Activated CD4-positive, CD25-positive, alpha-beta regulatory T cell treated with anti-CD3 and anti-CD28 coated beads, Interleukin-2, amount 50 U/mL, for 16 hours (primary cell): ENCODE results near the gene LRRC18.

ENCODE experiments used
- DNase-seq: peaks from one replicate; pipeline ENCODE4 v3.0.0-alpha.2; 2020; ENCODE audit warnings: low read depth, low spot score

Gene LRRC18

GRCh38 chr10:48910548-48910947 is 29.1 kb downstream of the LRRC18 start:
- no peak for DNase-seq

- no peak for DNase-seq
These were observed 31.9 kb downstream of the LRRC18 start for GRCh38 chr10:48907730-48908129.

- no peak for DNase-seq
These were observed 32.8 kb downstream of the LRRC18 start for GRCh38 chr10:48906841-48907240.

DNA sequence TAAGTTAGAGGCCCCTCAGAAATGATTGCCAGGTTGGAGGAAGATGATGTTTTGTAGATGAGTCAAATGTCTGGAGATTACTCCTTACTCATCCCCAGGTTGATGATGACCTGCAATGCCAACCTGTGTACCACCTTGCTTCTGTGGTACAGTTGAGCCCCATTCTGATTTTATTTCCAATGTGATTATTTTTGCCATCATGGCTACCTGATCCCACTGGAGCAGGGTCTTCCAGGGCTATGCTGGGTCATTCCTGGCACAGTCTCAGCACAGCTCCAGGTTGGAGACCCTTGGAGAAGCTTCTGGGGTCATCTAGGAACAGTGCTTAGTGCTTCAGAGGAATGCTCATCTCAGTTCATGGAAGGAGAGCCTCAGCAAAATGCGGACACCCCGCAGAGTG is 34.3 kb downstream of the LRRC18 start:
- no peak for DNase-seq

DNA sequence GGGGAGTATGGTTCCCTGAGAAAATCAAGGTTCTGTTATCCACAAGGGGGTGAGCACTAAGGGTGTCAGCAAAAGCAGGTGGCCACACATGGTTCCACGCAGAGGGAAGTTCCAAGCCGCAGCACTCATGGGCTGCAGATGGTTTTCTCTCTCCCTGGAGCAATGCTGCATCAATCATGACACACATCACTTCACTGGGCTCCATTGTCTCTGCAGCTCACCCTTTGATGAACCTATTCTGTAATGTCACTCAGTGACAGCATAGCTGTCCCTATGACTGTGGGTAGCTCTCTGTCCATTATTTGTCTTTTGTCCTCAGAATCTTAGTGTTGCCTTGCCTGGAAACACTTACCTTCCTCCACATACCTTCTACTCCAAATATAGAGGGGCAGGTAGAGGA is 34.8 kb downstream of the LRRC18 start:
- DNase-seq = no peak

DNA sequence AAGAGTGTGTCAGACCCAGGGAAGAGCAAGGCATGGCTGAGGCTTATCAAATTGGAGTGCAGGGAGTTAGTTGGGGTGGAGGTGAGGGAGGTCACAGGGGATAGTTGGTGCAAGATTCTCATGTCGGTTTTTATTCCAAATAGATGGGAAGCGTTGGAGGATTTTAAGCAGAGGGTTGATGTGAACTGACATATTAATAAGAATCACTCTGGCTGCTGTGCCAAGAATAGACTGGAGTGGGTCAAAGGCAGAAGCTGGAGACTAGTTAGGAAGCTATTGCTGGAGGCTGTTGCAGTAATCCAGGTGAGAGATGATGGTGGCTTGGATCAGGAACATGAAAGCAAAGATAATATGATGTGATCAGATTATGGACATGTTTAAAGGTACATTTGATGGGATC is 36.5 kb downstream of the LRRC18 start:
- DNase-seq = no peak

GRCh38 chr10:48902096-48902495 is 37.5 kb downstream of the LRRC18 start:
- no peak for DNase-seq

- no peak for DNase-seq
These were observed 38.3 kb downstream of the LRRC18 start for GRCh38 chr10:48901319-48901718.

GRCh38 chr10:48900371-48900801 is 39.3 kb downstream of the LRRC18 start:
- DNase-seq = no peak

- DNase-seq = no peak
These were observed 39.9 kb downstream of the LRRC18 start for GRCh38 chr10:48899781-48900180.

DNA sequence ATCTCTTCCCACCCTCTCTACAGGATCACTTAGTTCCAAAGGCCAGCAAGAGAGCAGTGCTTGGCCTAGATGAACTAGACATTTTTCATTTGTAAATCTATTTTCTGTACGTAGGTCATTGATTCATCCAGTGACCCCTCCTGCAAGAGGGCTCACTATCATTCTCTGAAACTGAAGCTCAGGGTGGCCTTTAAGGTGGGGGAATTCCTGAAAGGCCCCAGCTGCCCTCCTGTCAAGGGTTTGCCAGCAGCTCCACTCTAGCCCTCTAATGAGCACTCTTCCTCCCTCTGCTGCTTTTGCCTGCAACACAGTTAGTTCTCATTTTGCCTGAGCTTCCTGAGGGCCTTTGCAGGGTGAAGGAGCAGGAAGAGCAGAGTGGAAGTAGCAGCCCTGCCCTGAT is 41.2 kb downstream of the LRRC18 start:
- no peak for DNase-seq

DNA sequence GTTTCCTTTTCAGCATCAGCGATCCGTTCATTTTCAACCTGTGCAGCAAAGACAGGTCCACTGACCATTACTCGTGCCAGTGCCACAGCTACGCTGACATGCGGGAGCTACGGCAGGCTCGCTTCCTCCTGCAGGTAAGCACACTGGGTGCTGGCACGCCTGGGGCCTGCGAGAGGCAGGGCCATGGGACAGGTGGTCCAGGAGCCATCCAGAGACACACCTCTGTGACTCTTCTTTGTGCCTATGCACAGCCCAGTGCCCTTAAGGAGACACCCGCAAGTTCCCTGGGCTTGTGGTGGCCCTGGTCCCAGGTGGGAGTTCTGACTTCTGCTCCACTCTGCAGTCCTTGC is 42.2 kb downstream of the LRRC18 start:
- DNase-seq = no peak

- DNase-seq = no peak
These were observed 42.7 kb downstream of the LRRC18 start for GRCh38 chr10:48896756-48897440.

DNA sequence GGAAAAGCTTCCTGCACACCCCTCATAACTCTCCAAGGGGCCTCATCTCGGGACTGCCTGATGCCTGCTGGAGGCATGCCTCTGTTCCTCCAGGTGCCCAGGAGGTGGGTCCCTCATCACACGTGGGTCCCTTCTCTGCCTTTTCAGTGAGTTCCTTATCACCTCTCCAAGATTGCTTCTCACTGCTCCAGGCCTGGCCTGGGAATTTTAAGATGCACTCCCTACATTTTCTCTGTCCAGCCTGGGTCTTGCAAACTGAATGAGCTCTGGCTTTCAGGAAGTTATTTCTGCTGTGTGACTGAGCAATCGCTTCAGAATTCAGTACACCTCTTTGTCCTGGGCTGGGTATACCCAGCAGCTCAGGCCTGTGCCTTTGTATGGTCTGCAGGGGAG is 43.8 kb downstream of the LRRC18 start:
- DNase-seq = no peak

DNA sequence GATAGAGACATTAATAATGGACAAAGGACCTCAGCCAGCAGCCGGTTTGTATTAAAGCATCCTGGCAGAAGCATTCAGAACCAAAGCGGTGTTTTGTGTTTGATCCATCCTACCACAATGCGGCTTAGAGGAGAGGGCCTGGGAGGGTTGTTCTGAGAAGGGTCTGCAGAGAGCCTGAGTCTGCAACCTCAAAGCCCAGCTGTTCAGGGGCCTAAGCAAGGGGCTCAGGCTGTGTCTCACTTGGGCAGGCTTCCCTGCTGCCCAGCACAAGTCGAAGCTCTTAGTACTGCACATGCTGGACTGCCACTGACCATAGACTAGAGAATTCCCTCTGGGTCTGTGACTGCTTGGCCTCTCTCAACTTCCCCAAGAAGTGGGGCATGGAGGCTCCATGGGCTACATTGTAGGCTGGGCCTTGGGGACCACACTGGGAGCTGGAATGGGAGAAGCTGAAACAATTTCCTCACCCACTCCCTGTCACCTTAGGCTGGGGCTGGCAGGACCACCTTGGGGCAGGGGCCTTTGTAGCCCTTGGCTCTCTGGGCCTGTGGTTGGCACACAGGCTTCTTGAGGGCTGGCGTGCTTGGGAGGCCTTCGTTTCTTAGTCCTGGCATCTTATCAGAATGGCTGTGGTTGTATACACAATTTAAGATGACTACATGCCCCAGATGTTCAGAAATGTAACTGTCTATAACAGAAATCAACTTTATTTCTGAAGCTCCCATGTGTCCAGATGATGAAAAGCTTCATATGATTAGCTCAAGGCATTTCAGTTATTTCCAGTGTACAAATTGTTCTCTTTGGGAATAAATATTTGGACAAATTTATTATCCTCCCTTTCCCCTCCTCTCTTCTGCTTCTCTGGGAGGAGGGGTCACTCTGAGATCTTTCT is 44.5 kb downstream of the LRRC18 start:
- no peak for DNase-seq

GRCh38 chr10:48890888-48891850 is 48.5 kb downstream of the LRRC18 start:
- no peak for DNase-seq

- DNase-seq = no peak
These were observed 51.7 kb downstream of the LRRC18 start for GRCh38 chr10:48887982-48888381.

DNA sequence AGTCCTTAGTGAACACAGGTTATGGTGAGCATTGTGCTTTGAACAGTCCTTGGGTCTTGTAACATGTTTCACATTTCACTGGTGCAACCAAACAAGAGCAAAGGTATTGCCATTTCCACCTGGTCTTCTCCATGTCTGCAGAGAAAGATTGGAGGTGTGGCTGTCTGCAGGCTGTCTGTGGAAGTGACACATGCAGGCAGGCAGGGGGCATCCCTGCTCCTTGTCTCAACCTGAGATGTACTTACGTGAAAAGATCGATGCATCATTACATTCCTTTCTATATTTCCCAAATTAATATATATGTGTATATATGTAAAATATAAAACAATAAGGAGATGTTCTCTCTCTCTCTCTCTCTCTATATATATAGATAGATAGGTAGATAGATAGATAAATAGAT is 54.3 kb downstream of the LRRC18 start:
- DNase-seq = no peak

DNA sequence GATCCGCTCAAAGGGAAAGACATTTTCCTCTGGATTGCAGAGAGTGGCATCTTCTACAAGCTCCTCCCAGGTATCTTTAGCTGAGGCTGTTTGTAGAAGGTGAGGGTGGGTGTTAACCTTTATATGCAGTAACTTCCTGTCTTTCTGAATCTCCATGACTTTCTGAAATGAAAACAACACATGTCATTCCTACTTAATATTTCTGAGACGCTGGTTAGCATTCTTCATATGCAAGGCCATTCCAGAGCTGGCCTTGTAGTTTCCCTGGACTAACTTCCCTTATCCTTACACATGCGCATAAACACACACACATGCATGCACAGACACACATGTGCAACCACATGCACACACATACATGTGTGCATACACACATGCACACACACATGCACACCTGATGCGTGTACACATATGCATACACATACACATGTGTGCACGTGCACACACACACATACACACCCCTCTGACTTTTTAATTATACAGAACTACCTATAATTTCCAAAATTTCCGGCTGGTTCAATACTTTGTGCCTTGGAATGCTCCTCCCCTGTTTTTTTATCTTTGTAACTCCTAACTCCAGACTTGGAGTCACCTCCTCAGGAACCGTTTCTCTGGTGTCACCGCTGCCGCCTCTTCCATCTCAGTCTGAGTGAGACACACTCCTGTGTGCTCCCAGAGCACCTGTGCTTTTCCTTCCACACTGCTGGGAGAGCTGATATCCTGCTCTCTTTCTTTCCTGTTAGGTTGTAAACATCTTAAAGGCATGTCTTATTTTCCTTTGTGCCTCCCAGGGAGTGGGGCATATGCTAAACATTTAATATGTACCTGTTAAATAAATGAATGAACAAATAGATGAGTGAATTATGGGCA is 55.2 kb downstream of the LRRC18 start:
- DNase-seq = no peak

DNA sequence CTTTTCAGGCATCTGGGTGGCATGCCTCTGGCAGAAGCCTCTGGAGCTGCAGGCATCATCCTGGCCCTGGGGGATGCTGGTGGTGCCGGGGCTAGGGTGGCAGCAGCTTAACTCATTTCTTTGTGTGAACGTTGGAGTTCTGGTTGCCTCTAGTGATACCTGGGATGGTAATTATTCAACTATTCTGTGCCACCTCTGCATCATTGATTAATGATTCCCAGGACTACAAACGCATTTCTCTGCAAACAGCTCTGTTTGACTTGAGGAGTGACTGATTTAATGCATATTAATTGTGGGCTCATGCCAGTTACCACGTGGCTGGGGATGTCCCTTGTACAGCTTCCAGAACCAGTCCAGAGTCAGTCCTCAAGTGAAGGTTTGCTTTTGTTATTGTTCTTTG is 55.9 kb downstream of the LRRC18 start:
- no peak for DNase-seq

- DNase-seq = no peak
These were observed 56.8 kb downstream of the LRRC18 start for GRCh38 chr10:48882881-48883280.
